Ovary (tissue), 9 donors: ENCODE results near the gene LRP2. TPM values are rescaled to one million over a fixed set of nuclear protein-coding genes. Genes with fewer than 3 reads are reported as not detected.
"Not testable (repeated sequence)": the region's sequence is repeated elsewhere in the genome, so short reads cannot be mapped to it uniquely, and the experiment has no call there.

Source experiments
- DNase-seq, 5 donors: peaks; one replicate each; pipeline ENCODE4 v3.0.0-alpha.2; 2019 to 2020
- H3K27ac ChIP-seq, 2 donors: fragments of 200-600 bp; one replicate each; pipeline versions ENCODE4 v1.5.1 to v1.8.0; 2019 to 2022
- H3K27me3 ChIP-seq: fragments of 200-600 bp; one replicate; pipeline ENCODE4 v1.8.0; 2022
- H3K36me3 ChIP-seq: fragments of 200-600 bp; sonication (generic); one replicate; pipeline ENCODE4 v1.5.1; 2019
- H3K4me1 ChIP-seq: one replicate; pipeline ENCODE4 v1.8.1; 2013; ENCODE audit warnings: mild to moderate bottlenecking, moderate library complexity; ENCODE audit not compliant: insufficient read depth
- H3K4me3 ChIP-seq: fragments of 200-600 bp; sonication (generic); one replicate; pipeline ENCODE4 v1.5.1; 2017
- H3K9me3 ChIP-seq, 2 donors: fragments of 200-600 bp in 1 of 2; sonication (generic) in 1 of 2; one replicate each; pipeline versions ENCODE4 v1.5.1 to v1.8.1; 2013 to 2019; ENCODE audit warnings: mild to moderate bottlenecking in 1 of 2, moderate library complexity in 1 of 2
- CTCF ChIP-seq, 3 donors: fragments of 450-650 bp in 2 of 3; fragments of 200-600 bp in 1 of 3; IDR thresholded peaks; one replicate each; pipeline versions ENCODE4 v1.5.1 to v1.8.0; 2016 to 2022; ENCODE audit warnings: antibody characterized with exemption in 3 of 3, mild to moderate bottlenecking in 1 of 3
- EP300 ChIP-seq: sonication (generic); formaldehyde crosslinking; IDR thresholded peaks from one replicate; pipeline ENCODE4 v1.6.1; 2017; ENCODE audit warnings: antibody characterized with exemption
- POLR2A ChIP-seq: fragments of 450-650 bp; IDR thresholded peaks from one replicate; pipeline ENCODE4 v1.6.1; 2017; ENCODE audit warnings: antibody characterized with exemption, mild to moderate bottlenecking, moderate library complexity
- WGBS, 3 donors: extraction: QIAGEN DNeasy Blood & Tissue Kit in 1 of 3; methylation state at CpG; one replicate each; pipeline versions ENCODE4 v1.1.5 to v1.1.7; 2013 to 2017; 5-methylcytosine and 5-hydroxymethylcytosine counted together
- intact Hi-C, 4 donors: fragments of 100-400 bp; cut with DNase I; formaldehyde crosslinking; loops; one replicate each; pipeline versions ENCODE4 v1.11.0 to v1.15.1; 2022 to 2023
- polyA plus RNA-seq, 2 donors: library from polyadenylated mRNA; stranded (reverse); fragments of 200-250 nt in 1 of 2; fragments of 350-450 nt in 1 of 2; fragmentation: Illumina TruSeq in 1 of 2; extraction: RNeasy Lipid Tissue Mini Kit (QIAGEN cat#74804) in 1 of 2; gene quantifications; one replicate each; pipeline ENCODE4 v1.2.3, GENCODE V29; 2013 to 2014
- total RNA-seq, 7 donors: library from RNA; depleted of rRNA in 2 of 7; stranded (reverse); fragments of >200 nt in 2 of 7; fragmentation: NEBNext Ultra II Directional in 3 of 7; extraction: Animal tissue kit (Norgen Biotek cat#: 25700) in 3 of 7; gene quantifications; one replicate each; pipeline versions ENCODE4 v1.1.0 to v1.2.4, GENCODE V29; 2016 to 2023
- donor health status: DM: no; HTN: no; CAD: no; lungs with moderate emphysema.
- donor health status: DM: no; HTN: no; CAD: no.
- donor health status: Bipolar disorder and iron deficiency.
- donor health status: DM: yes; HTN: yes; CAD: no.
- donor health status: DM: no; HTN: no; CAD: no.
- donor health status: DM: yes; HTN: yes; CAD: no.

Gene LRP2
- total and polyA plus RNA-seq, 9 donors: 0.01 to 13.4 (median 0.24) TPM

- TF ChIP-seq CTCF (IDR thresholded peaks at IDR 0.05) (no peak), EP300 (no peak), POLR2A (no peak)
- WGBS, 3 donors: 22 to 27% (median 22%) methylated on average over 5 of the region's 5 CpGs
- H3K9me3 ChIP-seq: no peaks in the 10 kb centered on the region
- H3K36me3 ChIP-seq: no peaks in the 10 kb centered on the region
- no peak overlapping the region for H3K27ac ChIP-seq
- H3K4me3 ChIP-seq: no peak overlapping the region
- intact Hi-C loops: no loop called here
- no peaks in the 10 kb centered on the region for H3K4me1 ChIP-seq
- no peak for DNase-seq
- no peaks in the 10 kb centered on the region for H3K27me3 ChIP-seq
These were observed 25.6 kb downstream of the LRP2 start for GRCh38 chr2:169336695-169337094.

- Histone ChIP-seq H3K9me3 (no peaks in the 10 kb centered on the region), H3K36me3 (no peaks in the 10 kb centered on the region), H3K27ac (no peak overlapping the region), H3K4me3 (no peak overlapping the region), H3K27me3 (no peaks in the 10 kb centered on the region), H3K4me1 (no peaks in the 10 kb centered on the region)
- TF ChIP-seq EP300: no peak
- no peak for TF ChIP-seq POLR2A
- no peak for TF ChIP-seq CTCF (IDR thresholded peaks at IDR 0.05)
- intact Hi-C loops: no loop called here
- no peak for DNase-seq
- 56 to 59% (median 58%) methylated on average over 6 of the region's 6 CpGs for WGBS, 3 donors
These were observed 31.7 kb downstream of the LRP2 start for GRCh38 chr2:169330555-169331198.

GRCh38 chr2:169329688-169330554 lies 32.4 kb downstream of the LRP2 start:
- 83 to 88% (median 84%) methylated on average over 8 of the region's 8 CpGs for WGBS, 3 donors
- no peak for TF ChIP-seq CTCF (IDR thresholded peaks at IDR 0.05)
- no peak for TF ChIP-seq EP300
- no peak for TF ChIP-seq POLR2A
- intact Hi-C loops: no loop called here
- Histone ChIP-seq H3K27ac (no peak overlapping the region), H3K4me3 (no peak overlapping the region), H3K9me3 (no peaks in the 10 kb centered on the region), H3K36me3 (no peaks in the 10 kb centered on the region), H3K27me3 (no peaks in the 10 kb centered on the region), H3K4me1 (no peaks in the 10 kb centered on the region)
- DNase-seq: no peak

GRCh38 chr2:169328785-169329184 lies 33.5 kb downstream of the LRP2 start:
- no peak overlapping the region for H3K27ac ChIP-seq
- no peak for DNase-seq
- H3K36me3 ChIP-seq: no peaks in the 10 kb centered on the region
- no peaks in the 10 kb centered on the region for H3K27me3 ChIP-seq
- no peaks in the 10 kb centered on the region for H3K9me3 ChIP-seq
- WGBS, 3 donors: 88 to 92% (median 89%) methylated on average over 3 of the region's 3 CpGs
- intact Hi-C loops: no loop called here
- no peak for TF ChIP-seq EP300
- TF ChIP-seq CTCF (IDR thresholded peaks at IDR 0.05): no peak
- no peak for TF ChIP-seq POLR2A
- H3K4me1 ChIP-seq: no peaks in the 10 kb centered on the region
- H3K4me3 ChIP-seq: no peak overlapping the region

GRCh38 chr2:169327837-169328236 lies 34.5 kb downstream of the LRP2 start:
- H3K36me3 ChIP-seq, H3K4me3 ChIP-seq, H3K4me1 ChIP-seq, H3K27ac ChIP-seq, H3K27me3 ChIP-seq, DNase-seq, H3K9me3 ChIP-seq, intact Hi-C loops: not testable (repeated sequence)
- 92% methylated on average over 26 of the region's 33 CpGs; no CpG with 5 or more reads in 2 of the 3 donors for WGBS, 3 donors

- H3K4me1 ChIP-seq, H3K4me3 ChIP-seq, H3K27me3 ChIP-seq, H3K36me3 ChIP-seq, H3K9me3 ChIP-seq, DNase-seq, H3K27ac ChIP-seq, intact Hi-C loops: not testable (repeated sequence)
- WGBS, 3 donors: 93% methylated on average over 4 of the region's 4 CpGs; no CpG with 5 or more reads in 2 of the 3 donors
These were observed 36.4 kb downstream of the LRP2 start for GRCh38 chr2:169325886-169326285.
